Astrocyte of the spinal cord (primary cell): Measurements from ENCODE around the gene MAP4K1.
"Not testable (repeated sequence)": the region's sequence is repeated elsewhere in the genome, so short reads cannot be mapped to it uniquely, and the experiment has no call there.

Experiments
- DNase-seq: peaks from one replicate; pipeline ENCODE4 v3.0.0; 2011; ENCODE audit warnings: low read depth, low spot score
- H3K4me3 ChIP-seq: 2 replicates; pipeline ENCODE4 v1.5.1; 2011; ENCODE audit warnings: low read depth, mild to moderate bottlenecking, low read length, moderate library complexity
- in situ Hi-C: cut with HindIII; loops from 2 replicates; pipeline ENCODE4 v1.10.0; 2017; ENCODE audit warnings: low sequenced_read_pairs
- TF ChIP-seq, protein P1 (sequence below): IDR thresholded peaks from 2 replicates; pipeline ENCODE4 v1.5.1; 2012; ENCODE audit warnings: low read depth, mild to moderate bottlenecking, low read length, inconsistent platforms

The MAP4K1 gene

DNA sequence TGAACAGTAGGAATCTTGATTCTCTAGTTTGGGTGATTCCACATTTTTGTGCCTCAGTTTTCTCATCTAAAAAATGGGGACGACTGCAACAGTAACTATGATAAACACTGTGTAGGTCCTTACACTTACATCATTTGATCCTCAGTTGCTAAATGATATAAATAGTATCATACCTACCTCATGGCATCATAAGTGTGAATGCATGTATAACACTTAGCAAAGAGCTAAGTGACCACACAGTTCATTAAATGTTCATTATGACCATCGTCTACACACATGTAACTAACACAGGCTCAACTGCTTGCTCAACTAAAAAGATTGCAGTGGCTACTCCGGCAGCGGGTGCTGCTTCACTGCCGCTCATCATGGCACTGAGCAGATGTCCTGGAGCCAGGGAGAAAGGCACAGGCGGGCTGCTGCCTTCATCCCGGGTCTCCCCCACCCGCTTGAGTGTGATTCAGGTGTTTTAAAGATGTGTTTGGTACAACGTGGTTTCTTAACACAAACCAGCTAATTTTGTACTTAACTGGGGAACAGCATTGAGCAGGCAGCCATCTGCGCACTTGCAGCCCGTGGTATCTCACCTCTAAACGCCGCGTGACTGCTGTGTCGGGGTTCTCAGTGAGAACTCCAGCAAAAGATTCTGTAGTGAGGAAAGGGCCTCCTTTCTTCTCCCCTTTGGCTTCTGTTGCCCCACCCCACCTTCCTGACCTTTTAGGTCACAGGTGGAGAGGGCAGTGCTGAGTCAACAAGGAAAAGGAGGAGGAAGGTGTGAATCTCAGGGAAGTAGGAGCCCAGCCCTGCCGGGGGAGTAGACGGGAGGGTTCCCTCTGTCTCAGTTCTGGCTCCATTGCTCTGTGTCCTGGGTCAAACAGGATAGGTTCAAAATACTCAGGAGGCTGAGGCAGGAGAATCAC is 18.0 kb upstream of the MAP4K1 start:
- TF ChIP-seq, protein P1, sequence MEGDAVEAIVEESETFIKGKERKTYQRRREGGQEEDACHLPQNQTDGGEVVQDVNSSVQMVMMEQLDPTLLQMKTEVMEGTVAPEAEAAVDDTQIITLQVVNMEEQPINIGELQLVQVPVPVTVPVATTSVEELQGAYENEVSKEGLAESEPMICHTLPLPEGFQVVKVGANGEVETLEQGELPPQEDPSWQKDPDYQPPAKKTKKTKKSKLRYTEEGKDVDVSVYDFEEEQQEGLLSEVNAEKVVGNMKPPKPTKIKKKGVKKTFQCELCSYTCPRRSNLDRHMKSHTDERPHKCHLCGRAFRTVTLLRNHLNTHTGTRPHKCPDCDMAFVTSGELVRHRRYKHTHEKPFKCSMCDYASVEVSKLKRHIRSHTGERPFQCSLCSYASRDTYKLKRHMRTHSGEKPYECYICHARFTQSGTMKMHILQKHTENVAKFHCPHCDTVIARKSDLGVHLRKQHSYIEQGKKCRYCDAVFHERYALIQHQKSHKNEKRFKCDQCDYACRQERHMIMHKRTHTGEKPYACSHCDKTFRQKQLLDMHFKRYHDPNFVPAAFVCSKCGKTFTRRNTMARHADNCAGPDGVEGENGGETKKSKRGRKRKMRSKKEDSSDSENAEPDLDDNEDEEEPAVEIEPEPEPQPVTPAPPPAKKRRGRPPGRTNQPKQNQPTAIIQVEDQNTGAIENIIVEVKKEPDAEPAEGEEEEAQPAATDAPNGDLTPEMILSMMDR = no peak
- DNase-seq = no peak
- H3K4me3 ChIP-seq = no peak overlapping the region
- in situ Hi-C loops = no loop called here

- no peak overlapping the region for H3K4me3 ChIP-seq
- in situ Hi-C loops = no loop called here
- DNase-seq = peak; percentile 56
- TF ChIP-seq, protein P1 = peak; percentile 93
Measured at GRCh38 chr19:38634757-38635482, 17.2 kb upstream of the MAP4K1 start.

DNA sequence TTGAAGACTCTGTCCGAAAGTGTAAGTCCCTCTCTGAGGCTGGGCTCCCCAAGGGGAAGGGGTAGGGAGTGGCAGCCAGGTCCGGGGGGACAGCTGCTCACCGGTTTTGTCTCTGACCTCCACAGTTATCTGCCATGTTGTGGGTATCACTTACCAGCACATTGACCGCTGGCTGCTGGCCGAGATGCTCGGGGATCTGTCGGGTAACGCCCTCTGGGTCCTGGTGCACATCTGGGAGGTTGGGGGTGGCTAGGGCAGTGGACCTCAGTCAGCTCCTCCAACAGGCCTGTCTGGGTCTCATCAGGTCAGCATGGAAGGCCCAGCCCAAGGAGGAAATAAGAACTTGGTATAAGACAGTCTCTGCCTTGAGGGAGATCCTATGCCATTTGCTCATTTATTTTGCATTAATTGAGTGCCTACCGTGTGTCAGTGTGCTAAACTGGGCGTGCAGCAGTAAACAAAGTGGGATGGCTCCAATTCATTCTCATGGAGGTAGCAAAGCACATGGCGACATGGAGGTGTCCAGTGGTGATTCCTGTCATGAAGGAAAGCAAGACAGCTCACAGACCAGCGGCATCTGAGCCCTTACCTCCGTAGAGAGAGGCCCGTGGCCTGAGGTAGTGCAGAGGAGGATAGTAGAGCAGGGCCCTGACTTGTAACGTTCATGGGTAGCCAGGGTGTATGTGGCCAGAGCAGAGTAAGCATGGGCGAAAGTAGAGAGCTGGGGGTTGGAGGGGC is 14.9 kb upstream of the MAP4K1 start:
- H3K4me3 ChIP-seq = no peak overlapping the region
- TF ChIP-seq, protein P1 = no peak
- DNase-seq = no peak
- in situ Hi-C loops = no loop called here

GRCh38 chr19:38631811-38632475 is 14.2 kb upstream of the MAP4K1 start:
- in situ Hi-C loops, H3K4me3 ChIP-seq, DNase-seq: not testable (repeated sequence)

- DNase-seq, in situ Hi-C loops, H3K4me3 ChIP-seq: not testable (repeated sequence)
Measured at GRCh38 chr19:38631301-38631700, 13.5 kb upstream of the MAP4K1 start.

DNA sequence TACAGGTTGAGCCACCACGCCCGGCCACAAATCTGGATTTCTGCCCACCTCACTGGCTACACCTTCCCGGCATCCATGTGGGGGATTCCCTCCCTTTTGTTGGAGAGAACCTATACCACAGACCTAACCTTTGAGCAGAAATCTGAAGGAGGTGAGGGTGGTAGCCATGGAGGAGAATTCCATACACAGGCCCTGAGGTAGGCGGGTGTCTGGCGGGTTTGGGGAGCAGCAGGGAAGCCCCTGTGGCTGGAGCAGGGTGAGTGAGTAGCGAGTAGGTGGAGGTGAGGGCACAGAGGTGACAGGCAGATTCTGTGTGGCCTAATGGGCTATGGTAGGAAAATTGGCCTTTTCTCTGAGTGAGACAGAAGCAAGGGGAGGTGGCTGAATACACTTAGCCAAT is 11.8 kb upstream of the MAP4K1 start:
- no peak for DNase-seq
- H3K4me3 ChIP-seq = no peak overlapping the region
- TF ChIP-seq, protein P1 = no peak
- in situ Hi-C loops = no loop called here

GRCh38 chr19:38626401-38626800 is 8.6 kb upstream of the MAP4K1 start:
- no peak for DNase-seq
- in situ Hi-C loops = no loop called here
- H3K4me3 ChIP-seq = no peak overlapping the region
- TF ChIP-seq, protein P1 = no peak
